ENCODE data around the gene PSMG4.

GRCh38 chr6:3226481-3227362, 32.0 kb upstream of the PSMG4 start:
- TF ChIP-seq CTCF (IDR thresholded peaks at IDR 0.05) (no peak), EP300 (IDR thresholded peaks at IDR 0.05; ENCODE audit: low read depth) (no peak), POLR2A (IDR thresholded peaks at IDR 0.05) (no peak)

All from transverse colon (tissue), 3 donors.